ENCODE measurements around the gene MEDAG.

The MEDAG gene

GRCh38 chr13:30872685-30873461, 33.2 kb upstream of the MEDAG start:
- H3K4me3 ChIP-seq (ENCODE audit: low read depth, low read length) = no peak overlapping the region

GRCh38 chr13:30873499-30873898, 32.6 kb upstream of the MEDAG start:
- no peak overlapping the region for H3K4me3 ChIP-seq (ENCODE audit: low read depth, low read length)

- H3K4me3 ChIP-seq (ENCODE audit: low read depth, low read length) = no peak overlapping the region
These were observed 32.0 kb upstream of the MEDAG start for GRCh38 chr13:30874111-30874510.

- H3K4me3 ChIP-seq (ENCODE audit: low read depth, low read length) = no peak overlapping the region
These were observed 31.5 kb upstream of the MEDAG start for GRCh38 chr13:30874561-30874960.

- no peak overlapping the region for H3K4me3 ChIP-seq (ENCODE audit: low read depth, low read length)
These were observed 28.7 kb upstream of the MEDAG start for GRCh38 chr13:30877335-30877734.

- H3K4me3 ChIP-seq (ENCODE audit: low read depth, low read length) = no peak overlapping the region
These were observed 25.8 kb upstream of the MEDAG start for GRCh38 chr13:30880151-30880855.

- no peak overlapping the region for H3K4me3 ChIP-seq (ENCODE audit: low read depth, low read length)
These were observed 25.3 kb upstream of the MEDAG start for GRCh38 chr13:30880856-30881155.

GRCh38 chr13:30881191-30881651, 24.9 kb upstream of the MEDAG start:
- H3K4me3 ChIP-seq (ENCODE audit: low read depth, low read length) = no peak overlapping the region

GRCh38 chr13:30882026-30882850, 23.8 kb upstream of the MEDAG start:
- H3K4me3 ChIP-seq (ENCODE audit: low read depth, low read length) = no peak overlapping the region

- H3K4me3 ChIP-seq (ENCODE audit: low read depth, low read length) = no peak overlapping the region
These were observed 22.9 kb upstream of the MEDAG start for GRCh38 chr13:30882996-30883766.

GRCh38 chr13:30884543-30884942, 21.5 kb upstream of the MEDAG start:
- no peak overlapping the region for H3K4me3 ChIP-seq (ENCODE audit: low read depth, low read length)

GRCh38 chr13:30889196-30889690, 16.8 kb upstream of the MEDAG start:
- H3K4me3 ChIP-seq (ENCODE audit: low read depth, low read length) = no peak overlapping the region

- no peak overlapping the region for H3K4me3 ChIP-seq (ENCODE audit: low read depth, low read length)
These were observed 13.1 kb upstream of the MEDAG start for GRCh38 chr13:30892966-30893365.

- H3K4me3 ChIP-seq (ENCODE audit: low read depth, low read length) = no peak overlapping the region
These were observed 10.3 kb upstream of the MEDAG start for GRCh38 chr13:30895773-30896172.

GRCh38 chr13:30898070-30898469, 8.0 kb upstream of the MEDAG start:
- no peak overlapping the region for H3K4me3 ChIP-seq (ENCODE audit: low read depth, low read length)

- H3K4me3 ChIP-seq (ENCODE audit: low read depth, low read length) = no peak overlapping the region
These were observed 7.3 kb upstream of the MEDAG start for GRCh38 chr13:30898678-30899241.

- no peak overlapping the region for H3K4me3 ChIP-seq (ENCODE audit: low read depth, low read length)
These were observed 5.6 kb upstream of the MEDAG start for GRCh38 chr13:30900436-30900835.

- no peak overlapping the region for H3K4me3 ChIP-seq (ENCODE audit: low read depth, low read length)
These were observed 4.9 kb upstream of the MEDAG start for GRCh38 chr13:30900952-30901749.

GRCh38 chr13:30904043-30904442, 2.0 kb upstream of the MEDAG start:
- no peak overlapping the region for H3K4me3 ChIP-seq (ENCODE audit: low read depth, low read length)

Data from iPS-11a (cell line).